NCI-H1105 treated with DMSO at 0.1 percent for 48 hours (cell line): ENCODE results near the gene EMX2.
"Not testable (repeated sequence)": the region's sequence is repeated elsewhere in the genome, so short reads cannot be mapped to it uniquely, and the experiment has no call there.

ENCODE experiments used
- DNase-seq: peaks from one replicate; lab custom pipeline; 2025; lab: John Stamatoyannopoulos, UW

EMX2 gene

GRCh38 chr10:117542706-117543224 lies at the start of gene EMX2:
EMX2 (plus strand) TSS chr10:117542746; CDS start chr10:117543268, 522 bp downstream.
- DNase-seq = no peak

- no peak for DNase-seq
Measured at GRCh38 chr10:117496031-117496430, 46.5 kb upstream of the EMX2 start.

GRCh38 chr10:117496616-117497028 lies 45.9 kb upstream of the EMX2 start:
- DNase-seq = peak; percentile 42

GRCh38 chr10:117497736-117498135 lies 44.8 kb upstream of the EMX2 start:
- DNase-seq = no peak

- DNase-seq = no peak
Measured at GRCh38 chr10:117499248-117500105, 43.1 kb upstream of the EMX2 start.

GRCh38 chr10:117500456-117500855 lies 42.1 kb upstream of the EMX2 start:
- DNase-seq = no peak

GRCh38 chr10:117501460-117502035 lies 41.0 kb upstream of the EMX2 start:
- no peak for DNase-seq

- no peak for DNase-seq
Measured at GRCh38 chr10:117502421-117503243, 39.9 kb upstream of the EMX2 start.

- peak; percentile 31 for DNase-seq
Measured at GRCh38 chr10:117503244-117504205, 39.0 kb upstream of the EMX2 start.

- no peak for DNase-seq
Measured at GRCh38 chr10:117504562-117504961, 38.0 kb upstream of the EMX2 start.

- not testable (repeated sequence) for DNase-seq
Measured at GRCh38 chr10:117507081-117507480, 35.5 kb upstream of the EMX2 start.

GRCh38 chr10:117509573-117509972 lies 33.0 kb upstream of the EMX2 start:
- DNase-seq = no peak

GRCh38 chr10:117511601-117512390 lies 30.8 kb upstream of the EMX2 start:
- DNase-seq = no peak

- no peak for DNase-seq
Measured at GRCh38 chr10:117514971-117515370, 27.6 kb upstream of the EMX2 start.

GRCh38 chr10:117516681-117517080 lies 25.9 kb upstream of the EMX2 start:
- no peak for DNase-seq

- no peak for DNase-seq
Measured at GRCh38 chr10:117518246-117518645, 24.3 kb upstream of the EMX2 start.

- no peak for DNase-seq
Measured at GRCh38 chr10:117519286-117519685, 23.3 kb upstream of the EMX2 start.

GRCh38 chr10:117519879-117520278 lies 22.7 kb upstream of the EMX2 start:
- no peak for DNase-seq

GRCh38 chr10:117530791-117531190 lies 11.8 kb upstream of the EMX2 start:
- no peak for DNase-seq

GRCh38 chr10:117531371-117532002 lies 11.1 kb upstream of the EMX2 start:
- DNase-seq = no peak
